PC-9 (cell line): ENCODE results near the gene DIP2C. TPM values are rescaled to one million over a fixed set of nuclear protein-coding genes. Genes with fewer than 3 reads are reported as not detected.

Experiments used
- BruUV-seq: library from RNA; stranded (reverse); fragments of 400-500 nt; replicated peaks from 2 replicates; lab custom pipeline; 2021; lab: Mats Ljungman, UMichigan
- CTCF ChIA-PET: fragments of 300-600 bp; sonication (Branson Sonifier 250); formaldehyde crosslinking; loops from one replicate; lab custom pipeline; 2022; ENCODE audit warnings: antibody characterized with exemption; lab: Charles Lee
- POLR2A ChIA-PET: fragments of 300-600 bp; sonication (Branson Sonifier 250); formaldehyde crosslinking; loops from one replicate; lab custom pipeline; 2022; ENCODE audit warnings: antibody characterized with exemption; ENCODE audit not compliant: unreplicated experiment; lab: Charles Lee
- DNase-seq, 2 experiments: peaks; one replicate each; pipeline versions ENCODE4 v3.0.0 to v3.0.0-alpha.2; 2015 to 2022; ENCODE audit warnings: mixed read lengths in 1 of 2
- H2AFZ ChIP-seq: fragments of 200-600 bp; sonication (generic); 2 replicates; pipeline ENCODE4 v1.8.1; 2017; ENCODE audit warnings: antibody characterized with exemption
- H3F3A ChIP-seq: fragments of 200-600 bp; sonication (generic); 2 replicates; pipeline ENCODE4 v1.8.1; 2017; ENCODE audit warnings: antibody characterized with exemption, mild to moderate bottlenecking, low read depth; ENCODE audit not compliant: insufficient read depth
- H3K27ac ChIP-seq: fragments of 200-600 bp; sonication (generic); 2 replicates; pipeline ENCODE4 v1.6.1; 2016; ENCODE audit warnings: mixed run types
- H3K27me3 ChIP-seq: fragments of 200-600 bp; sonication (generic); 2 replicates; pipeline ENCODE4 v1.6.1; 2016; ENCODE audit warnings: low read depth, mixed run types; ENCODE audit not compliant: insufficient read depth
- H3K36me3 ChIP-seq: fragments of 200-600 bp; sonication (generic); 2 replicates; pipeline ENCODE4 v1.6.1; 2016; ENCODE audit warnings: low read depth, mixed run types
- H3K4me1 ChIP-seq: fragments of 200-600 bp; sonication (generic); replicated peaks from 2 replicates; pipeline ENCODE4 v1.6.1; 2016; ENCODE audit warnings: mixed run types; ENCODE audit not compliant: insufficient read depth
- H3K4me2 ChIP-seq: fragments of 200-600 bp; sonication (generic); 2 replicates; pipeline ENCODE4 v1.6.1; 2017; ENCODE audit warnings: mixed run types
- H3K4me3 ChIP-seq: fragments of 200-600 bp; sonication (generic); 2 replicates; pipeline ENCODE4 v1.6.1; 2016; ENCODE audit warnings: mixed run types
- H3K79me2 ChIP-seq: fragments of 200-600 bp; sonication (generic); 2 replicates; pipeline ENCODE4 v1.6.1; 2017; ENCODE audit warnings: low read depth, mixed run types
- H3K9me2 ChIP-seq: fragments of 200-600 bp; sonication (generic); 2 replicates; pipeline ENCODE4 v1.8.1; 2017; ENCODE audit warnings: mild to moderate bottlenecking; ENCODE audit not compliant: insufficient read depth
- H3K9me3 ChIP-seq: fragments of 200-600 bp; sonication (generic); 2 replicates; pipeline ENCODE4 v1.8.1; 2016; ENCODE audit warnings: low read depth; ENCODE audit not compliant: insufficient read depth
- H4K20me1 ChIP-seq: fragments of 200-600 bp; sonication (generic); 2 replicates; pipeline ENCODE4 v1.8.1; 2017; ENCODE audit not compliant: insufficient read depth
- CTCF ChIP-seq: fragments of 200-600 bp; sonication (generic); conservative IDR thresholded peaks from 2 replicates; pipeline ENCODE4 v1.6.1; 2017; ENCODE audit warnings: mixed run types, antibody characterized with exemption, mild to moderate bottlenecking, moderate library complexity
- EZH2 ChIP-seq: fragments of 200-600 bp; sonication (generic); IDR thresholded peaks from 2 replicates; pipeline ENCODE4 v1.8.0; 2017; ENCODE audit warnings: antibody characterized with exemption, low read depth
- intact Hi-C: fragments of 100-400 bp; cut with micrococcal nuclease; formaldehyde crosslinking; loops from one replicate; pipeline ENCODE4 v1.10.0; 2022; ENCODE audit not compliant: unreplicated experiment
- total RNA-seq: library from RNA; stranded (reverse); gene quantifications from 2 replicates; pipeline ENCODE4 v1.2.3, GENCODE V29; 2021

The DIP2C gene
- total RNA-seq, 1 experiment from 2014 or later = 0.83 TPM

DNA sequence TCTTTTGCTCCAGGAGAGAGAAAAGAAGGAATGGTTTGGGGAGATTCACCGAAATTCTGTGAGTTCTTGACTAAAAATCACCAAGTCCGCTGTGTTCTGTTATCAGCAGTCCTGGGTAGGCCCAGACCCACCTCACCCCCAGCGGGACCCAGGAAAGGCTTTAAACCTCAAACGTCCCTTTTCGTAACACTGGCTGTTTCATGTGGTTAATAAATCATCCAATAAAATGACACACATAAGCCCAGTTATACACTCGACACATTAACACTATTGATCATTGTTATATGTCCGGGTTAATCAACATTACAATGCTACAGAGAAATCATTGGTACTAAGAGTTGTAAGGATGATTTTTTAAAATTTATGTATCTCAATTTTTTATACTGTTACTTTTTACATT is 25.2 kb downstream of the DIP2C start:
- H3K79me2 ChIP-seq = no peaks in the 10 kb centered on the region
- ChIA-PET CTCF (no interaction called here), POLR2A (no interaction called here)
- intact Hi-C loops = no loop called here
- BruUV-seq = no TSS peak
- H3F3A ChIP-seq = peaks cover 11% of the 10 kb centered on the region
- no peak overlapping the region for H3K27ac ChIP-seq
- no peaks in the 10 kb centered on the region; the same call in 1 of the 2 replicates for H3K9me3 ChIP-seq
- TF ChIP-seq CTCF (no peak), EZH2 (no peak)
- H3K27me3 ChIP-seq = peaks cover 35% of the 10 kb centered on the region
- no peak overlapping the region for H2AFZ ChIP-seq
- H3K4me3 ChIP-seq = no peak overlapping the region
- no peaks in the 10 kb centered on the region for H3K9me2 ChIP-seq
- no peaks in the 10 kb centered on the region for H3K36me3 ChIP-seq
- no peak overlapping the region for H3K4me2 ChIP-seq
- no peak for DNase-seq
- no peaks in the 10 kb centered on the region for H3K4me1 ChIP-seq
- H4K20me1 ChIP-seq = no peaks in the 10 kb centered on the region

DNA sequence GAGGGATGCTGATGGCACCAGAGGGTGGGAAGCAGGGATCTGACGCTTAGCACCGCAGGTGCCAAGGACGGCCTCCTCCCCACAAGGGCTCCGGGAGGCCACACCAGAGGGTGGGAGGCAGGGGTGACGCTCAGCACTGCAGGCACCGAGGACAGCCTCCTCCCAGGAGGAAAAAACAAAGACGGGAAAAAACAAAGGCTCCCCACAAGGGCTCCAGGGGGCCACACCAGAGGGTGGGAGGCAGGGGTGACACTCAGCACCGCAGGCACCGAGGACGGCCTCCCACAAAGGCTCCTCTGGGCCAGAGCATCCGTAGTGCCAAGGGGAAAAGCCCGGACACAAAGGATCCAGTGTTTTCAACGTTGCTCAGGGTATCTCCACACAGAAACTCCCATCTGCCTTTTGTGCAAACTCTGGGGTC is 25.6 kb downstream of the DIP2C start:
- no peaks in the 10 kb centered on the region for H4K20me1 ChIP-seq
- CTCF ChIA-PET = no interaction called here

GRCh38 chr10:663466-663751 is 26.1 kb downstream of the DIP2C start:
- TF ChIP-seq CTCF = no peak
- no peak for TF ChIP-seq EZH2
- H3K4me1 ChIP-seq = no peaks in the 10 kb centered on the region
- H3K9me3 ChIP-seq = no peaks in the 10 kb centered on the region; the same call in 1 of the 2 replicates
- H3K9me2 ChIP-seq = no peaks in the 10 kb centered on the region
- CTCF ChIA-PET = no interaction called here
- H2AFZ ChIP-seq = no peak overlapping the region
- no peaks in the 10 kb centered on the region for H4K20me1 ChIP-seq
- no peak overlapping the region for H3K4me3 ChIP-seq
- POLR2A ChIA-PET = no interaction called here
- no peak overlapping the region for H3K27ac ChIP-seq
- H3F3A ChIP-seq = peaks cover 11% of the 10 kb centered on the region
- no peak overlapping the region for H3K4me2 ChIP-seq
- no peaks in the 10 kb centered on the region for H3K79me2 ChIP-seq
- H3K36me3 ChIP-seq = no peaks in the 10 kb centered on the region
- intact Hi-C loops = no loop called here
- no TSS peak for BruUV-seq
- DNase-seq = no peak
- peaks cover 35% of the 10 kb centered on the region for H3K27me3 ChIP-seq

More for the DNA sequence above, 25.6 kb downstream of the DIP2C start:
- intact Hi-C loops = no loop called here
- no TSS peak for BruUV-seq
- H3K4me2 ChIP-seq = no peak overlapping the region
- H3K9me2 ChIP-seq = no peaks in the 10 kb centered on the region
- POLR2A ChIA-PET = no interaction called here
- H3K27me3 ChIP-seq = peaks cover 35% of the 10 kb centered on the region
- no peak for DNase-seq
- H3K79me2 ChIP-seq = no peaks in the 10 kb centered on the region
- H3K4me1 ChIP-seq = no peaks in the 10 kb centered on the region
- no peak overlapping the region for H3K27ac ChIP-seq
- no peak overlapping the region for H3K4me3 ChIP-seq
- no peaks in the 10 kb centered on the region for H3K36me3 ChIP-seq
- TF ChIP-seq EZH2 = no peak
- TF ChIP-seq CTCF = no peak
- H2AFZ ChIP-seq = no peak overlapping the region
- peaks cover 11% of the 10 kb centered on the region for H3F3A ChIP-seq
- no peaks in the 10 kb centered on the region; the same call in 1 of the 2 replicates for H3K9me3 ChIP-seq
